ENCODE results near the gene APLP2. TPM values are rescaled to one million over a fixed set of nuclear protein-coding genes. Genes with fewer than 3 reads are reported as not detected.

Gene APLP2
- total RNA-seq, 4 donors from 2014 or later: 226 to 376 (median 262) TPM

Small RNA genes lying within 50 kb of the gene (small RNA-seq; reads per million reads assigned to genes)
- not detected for gene RF00015
- gene RPL34P21: not detected

Other genes starting within 250 kb of the APLP2 start
- 10 to 100 TPM in 3 of 4 donors, 1 to 10 TPM in 1; 8.8 to 59.6 (median 34.6) TPM for gene NFRKB, start 174.3 kb upstream of the APLP2 start, total RNA-seq
- 10 to 100 TPM in 1 of 4 donors, 1 to 10 TPM in 2, under 1 TPM in 1; 0.29 to 18.6 (median 6.7) TPM for gene PRDM10, start 67.1 kb upstream of the APLP2 start, total RNA-seq
- 10 to 100 TPM in 1 of 4 donors, 1 to 10 TPM in 2, under 1 TPM in 1; 0.88 to 15.6 (median 2.8) TPM for gene ST14, start 89.9 kb downstream of the APLP2 start, total RNA-seq
- 100 to 1,000 TPM in 1 of 4 donors, 10 to 100 TPM in 3; 57.4 to 126 (median 95.5) TPM for gene ZBTB44, start 245.0 kb downstream of the APLP2 start, total RNA-seq